HG03159 (cell line): ENCODE data around the gene COL23A1.
"Not testable (repeated sequence)": the region's sequence is repeated elsewhere in the genome, so short reads cannot be mapped to it uniquely, and the experiment has no call there.

Source experiments
- ATAC-seq: cut with Tn5 transposase; IDR thresholded peaks from one replicate; pipeline ENCODE4 v1.9.1; 2021; ENCODE audit warnings: mild to moderate bottlenecking, moderate library complexity; ENCODE audit not compliant: unreplicated experiment

Gene COL23A1

GRCh38 chr5:178383919-178384815 is 206.0 kb downstream of the COL23A1 start:
- no peak for ATAC-seq

DNA sequence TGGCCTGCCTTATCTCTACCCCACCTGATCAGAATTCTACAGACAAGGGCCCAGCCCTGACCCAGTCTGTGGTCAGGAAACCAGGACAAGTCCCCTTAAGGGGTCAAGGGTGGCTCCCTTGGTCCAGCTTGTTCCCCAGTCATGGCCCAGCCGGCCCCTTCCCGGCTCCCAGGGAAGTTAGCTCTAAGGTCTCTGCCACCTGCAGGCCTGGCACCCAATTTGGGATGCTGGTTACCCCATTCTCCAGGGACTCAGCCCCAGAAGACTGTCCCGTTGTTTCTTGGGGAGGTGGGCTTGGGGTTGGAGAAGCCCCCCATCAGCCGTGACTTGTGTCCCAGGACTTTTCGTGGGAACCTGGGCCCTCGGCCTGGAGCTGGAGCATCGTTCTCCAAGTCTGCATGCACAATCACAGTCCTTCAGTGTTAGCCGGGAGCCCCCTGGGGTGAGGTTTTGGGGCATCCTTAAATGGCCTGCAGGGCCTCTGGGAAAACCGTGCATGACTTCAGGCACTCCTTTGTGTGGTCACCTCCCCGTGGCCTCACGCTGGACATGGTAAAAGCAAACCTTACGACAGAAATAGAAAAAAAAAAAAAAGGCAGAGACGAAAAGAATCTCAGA is 206.8 kb downstream of the COL23A1 start:
- no peak for ATAC-seq

GRCh38 chr5:178382754-178383164 is 207.4 kb downstream of the COL23A1 start:
- no peak for ATAC-seq

- no peak for ATAC-seq
Measured at GRCh38 chr5:178381921-178382695, 208.1 kb downstream of the COL23A1 start.

DNA sequence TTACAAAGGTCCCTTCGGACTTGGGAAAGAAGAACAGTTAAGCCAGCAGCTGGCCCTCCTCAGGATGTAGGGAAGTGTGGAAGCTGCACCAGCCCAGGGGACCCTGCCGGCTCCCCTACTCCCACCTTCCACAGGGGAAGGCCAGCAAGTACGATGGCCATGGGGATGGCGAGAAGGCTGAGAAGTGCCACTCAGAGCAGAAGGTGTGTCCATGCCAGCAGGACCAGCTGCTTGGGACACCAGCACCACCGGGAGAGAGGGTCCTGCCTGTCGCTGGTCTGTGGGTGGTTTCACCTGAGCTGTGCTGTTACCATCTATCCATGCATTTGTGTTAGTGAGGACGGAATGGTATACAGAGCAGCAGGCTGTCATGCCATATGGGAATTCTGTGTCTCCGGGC is 209.0 kb downstream of the COL23A1 start:
- no peak for ATAC-seq

DNA sequence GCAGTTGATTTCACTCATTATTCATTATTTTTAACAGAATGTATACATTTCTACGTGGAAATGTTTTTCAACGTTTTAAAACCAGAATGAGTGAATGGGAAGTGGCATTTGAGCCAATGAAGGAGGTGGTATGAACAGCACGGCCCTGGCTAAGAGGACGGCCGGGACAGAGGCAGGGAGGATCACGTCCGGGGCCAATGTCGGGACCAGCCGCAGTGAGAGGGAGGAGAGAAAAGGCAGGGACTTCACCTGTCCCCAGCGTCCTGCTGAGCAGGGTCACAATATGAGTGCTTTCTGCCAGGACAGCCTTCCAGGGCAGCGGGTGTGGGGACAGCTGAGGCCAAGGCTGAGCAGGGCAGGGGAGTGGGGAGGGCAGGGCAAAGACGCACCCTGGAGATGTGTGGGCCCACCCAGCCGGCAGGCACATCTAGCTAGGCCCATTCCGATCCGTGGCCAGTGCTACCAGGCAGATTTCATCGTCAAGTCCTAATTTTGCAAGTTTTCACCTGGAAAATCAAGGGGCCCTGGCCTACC is 209.6 kb downstream of the COL23A1 start:
- no peak for ATAC-seq

DNA sequence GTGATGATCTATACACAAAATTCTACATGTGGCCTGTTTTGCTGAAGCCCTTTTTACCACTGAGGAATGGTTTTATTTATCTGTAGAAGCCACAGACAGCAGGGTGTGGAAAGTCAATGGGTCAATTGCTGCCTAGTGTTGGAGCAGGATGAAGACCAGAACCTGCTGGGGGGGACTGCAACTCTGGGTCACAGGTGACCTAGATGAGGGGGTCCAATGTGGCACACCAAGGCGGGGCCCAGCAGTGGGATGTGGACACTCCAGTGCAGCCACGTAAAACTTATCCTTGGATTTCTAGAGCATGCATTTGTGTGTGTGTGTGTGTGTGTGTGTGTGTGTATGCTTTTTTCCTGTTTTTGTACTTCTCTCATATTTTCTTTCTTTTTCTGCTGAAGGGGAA is 210.1 kb downstream of the COL23A1 start:
- ATAC-seq: no peak

- no peak for ATAC-seq
Measured at GRCh38 chr5:178378527-178379484, 211.4 kb downstream of the COL23A1 start.

DNA sequence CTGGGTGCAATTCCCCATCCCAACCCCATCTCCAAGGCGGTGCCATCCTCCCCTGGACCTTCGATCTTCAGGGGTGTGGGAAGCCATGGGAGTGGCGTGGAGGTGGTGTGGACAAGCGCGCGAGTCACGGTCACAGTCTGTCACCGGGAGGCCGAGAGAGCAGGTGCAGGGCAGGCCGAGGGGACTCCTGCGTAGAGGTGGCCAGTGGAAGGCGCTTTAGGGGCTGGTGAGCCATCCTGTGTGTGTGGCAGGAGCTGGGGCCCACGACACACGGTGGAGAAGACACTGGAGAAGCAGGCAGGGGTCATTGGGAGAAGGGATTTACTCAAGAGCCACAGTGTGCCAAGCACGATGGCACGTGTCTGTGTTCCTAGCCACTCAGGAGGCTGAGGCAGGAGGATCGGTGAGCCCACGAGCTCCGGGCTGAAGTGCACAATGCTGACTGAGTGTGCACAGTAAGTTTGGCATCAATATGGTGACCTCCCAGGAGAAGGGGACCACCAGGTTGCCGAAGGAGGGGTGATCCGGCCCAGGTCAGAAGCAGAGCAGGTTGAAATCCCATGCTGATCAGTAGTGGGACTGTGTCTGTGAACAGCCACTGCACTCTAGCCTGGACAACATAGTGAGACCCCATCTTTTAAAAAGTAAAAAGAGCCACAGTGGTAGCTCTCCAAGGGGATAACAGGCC is 212.5 kb downstream of the COL23A1 start:
- no peak for ATAC-seq

- ATAC-seq: no peak
Measured at GRCh38 chr5:178376921-178377582, 213.1 kb downstream of the COL23A1 start.

DNA sequence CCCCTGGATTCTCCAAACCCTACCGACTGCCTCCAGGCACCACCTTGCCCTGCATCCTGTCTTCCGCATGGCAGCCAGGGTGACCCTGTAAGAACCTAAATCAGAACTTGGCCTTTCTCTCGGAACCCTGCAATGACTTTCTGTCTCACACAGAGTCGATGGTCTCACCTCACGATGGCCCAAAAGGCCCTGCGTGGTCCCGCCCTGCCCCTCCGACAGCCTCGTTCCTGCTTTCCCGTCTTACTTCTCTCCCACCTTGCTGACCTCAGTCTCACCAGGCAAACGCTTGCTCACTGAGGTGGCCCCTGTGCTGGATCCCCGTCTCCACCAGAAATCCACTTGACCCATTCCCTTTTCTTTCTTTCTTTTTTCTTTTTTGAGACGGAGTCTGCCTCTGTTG is 214.8 kb downstream of the COL23A1 start:
- ATAC-seq: no peak

- no peak for ATAC-seq
Measured at GRCh38 chr5:178373711-178374110, 216.5 kb downstream of the COL23A1 start.

DNA sequence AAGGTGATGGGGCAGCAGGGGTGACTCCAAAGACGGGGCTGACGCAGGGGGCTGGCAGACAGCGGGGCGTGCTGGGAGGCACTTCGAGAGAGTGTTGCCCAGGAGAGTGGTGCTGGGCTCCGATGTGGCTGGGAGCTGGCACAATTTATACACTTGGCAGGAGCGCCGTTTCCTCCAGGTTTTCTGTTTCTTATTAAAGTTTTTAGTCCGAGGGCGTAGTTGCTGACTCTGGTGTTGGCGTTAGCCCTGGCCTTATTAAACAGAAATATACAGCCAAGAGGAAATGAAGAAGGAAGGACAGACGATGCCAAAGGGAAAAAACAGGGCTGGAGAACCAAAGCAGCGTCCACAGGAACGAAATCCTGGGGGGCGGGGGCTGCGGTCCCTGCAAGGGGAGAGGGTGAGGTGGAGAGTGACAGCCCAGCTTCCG is 218.0 kb downstream of the COL23A1 start:
- ATAC-seq: no peak

- ATAC-seq: no peak
Measured at GRCh38 chr5:178371362-178372111, 218.7 kb downstream of the COL23A1 start.

DNA sequence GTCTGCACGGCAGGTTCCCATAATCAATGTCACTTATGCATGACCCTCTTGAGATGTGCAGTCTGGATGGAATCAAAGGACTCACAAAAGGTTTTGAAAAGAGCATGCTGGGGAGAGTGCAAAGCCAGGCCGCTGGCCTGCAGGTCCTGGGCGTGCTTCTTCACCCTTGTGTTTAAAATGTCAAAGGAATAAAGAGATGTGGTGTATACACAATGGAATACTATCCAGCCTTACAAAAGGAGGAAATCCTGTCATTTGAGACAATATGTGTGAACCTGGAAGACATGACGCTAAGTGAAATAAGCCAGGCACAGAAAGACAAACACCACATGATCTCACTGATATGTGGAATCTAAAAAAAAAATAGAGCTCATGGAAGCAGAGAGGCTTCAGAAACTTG is 220.1 kb downstream of the COL23A1 start:
- no peak for ATAC-seq

DNA sequence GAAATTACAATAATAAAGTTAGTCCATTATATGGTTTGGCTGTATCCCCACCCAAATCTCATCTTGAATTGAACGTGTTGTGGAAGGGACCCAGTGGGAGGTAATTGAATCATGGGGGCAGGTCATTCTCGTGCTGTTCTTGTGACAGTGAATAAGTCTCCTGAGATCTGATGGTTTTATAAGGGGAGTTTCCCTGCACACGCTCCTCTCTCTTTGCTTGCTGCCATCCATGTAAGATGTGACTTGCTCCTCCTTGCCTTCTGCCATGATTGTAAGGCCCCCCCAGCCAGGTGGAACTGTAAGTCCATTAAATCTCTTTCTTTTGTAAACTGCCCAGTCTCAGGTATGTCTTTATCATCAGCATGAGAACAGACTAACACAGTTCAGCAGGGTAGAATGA is 220.7 kb downstream of the COL23A1 start:
- not testable (repeated sequence) for ATAC-seq

DNA sequence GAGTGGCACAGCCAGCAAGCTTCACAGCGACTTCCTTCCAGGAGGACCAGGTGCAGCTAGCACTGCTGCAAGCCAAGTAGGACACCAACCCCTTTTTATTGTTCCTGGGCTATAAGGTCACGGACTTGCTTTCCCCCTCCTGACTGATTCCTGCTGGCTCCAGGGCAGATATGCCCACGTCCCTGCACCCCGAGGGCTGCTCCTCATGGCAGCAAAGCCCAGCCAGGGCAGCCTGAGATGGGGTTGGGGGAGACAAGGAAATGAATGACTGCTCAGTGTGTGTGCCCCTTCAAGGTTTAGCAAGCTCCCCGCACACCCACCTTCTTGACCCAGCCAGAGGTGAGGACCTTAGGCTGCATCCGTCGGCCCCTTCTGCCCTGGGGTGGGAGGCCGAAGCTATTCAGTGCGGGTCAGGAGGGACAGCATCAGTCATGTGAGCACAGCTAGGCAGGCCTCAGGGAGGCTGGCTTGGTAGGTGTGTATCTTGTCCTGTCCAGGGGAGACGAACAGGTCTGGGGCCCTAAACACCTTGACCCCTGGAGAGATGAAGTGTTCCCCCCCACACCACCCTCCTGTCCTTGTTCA is 221.4 kb downstream of the COL23A1 start:
- ATAC-seq: no peak

- ATAC-seq: no peak
Measured at GRCh38 chr5:178368274-178368673, 221.9 kb downstream of the COL23A1 start.
